SK-N-SH (cell line): ENCODE results near the gene NBL1. TPM values are rescaled to one million over a fixed set of nuclear protein-coding genes. Genes with fewer than 3 reads are reported as not detected.

Source experiments
- CTCF ChIA-PET: fragments of 300-600, 350-600 bp; formaldehyde crosslinking; extraction: SDS; loops from one replicate; lab custom pipeline; 2021; lab: Yijun Ruan, JAX
- POLR2A ChIA-PET: fragments of 350-600 bp; sonication (Branson Sonifier 250); formaldehyde crosslinking; extraction: SDS; loops from one replicate; lab custom pipeline; 2020; ENCODE audit warnings: antibody characterized with exemption, inconsistent platforms; lab: Yijun Ruan, JAX
- DNase-seq: peaks from one replicate; pipeline ENCODE4 v3.0.0; 2012
- H2AFZ ChIP-seq: fragments of 200-600 bp; sonication (generic); 2 replicates; pipeline ENCODE4 v1.8.1; 2016; ENCODE audit warnings: antibody characterized with exemption, mild to moderate bottlenecking, low read depth
- H3F3A ChIP-seq: fragments of 200-600 bp; sonication (generic); replicated peaks from 2 replicates; pipeline ENCODE3; 2016; ENCODE audit warnings: antibody characterized with exemption, mild to moderate bottlenecking; ENCODE audit not compliant: insufficient read depth
- H3K27ac ChIP-seq, 2 experiments: fragments of 200-500 bp in 1 of 2; fragments of 200-600 bp in 1 of 2; sonication (Bioruptor generic) in 1 of 2; sonication (generic), shearing (Covaris generic) in 1 of 2; 2 replicates each; pipeline versions ENCODE4 v1.5.1 to v1.6.1; 2014 to 2016; ENCODE audit warnings: low read depth in 2 of 2, inconsistent platforms in 1 of 2, low read length in 1 of 2, mild to moderate bottlenecking in 1 of 2, mixed read lengths in 1 of 2
- H3K27me3 ChIP-seq: fragments of 200-600 bp; sonication (generic), shearing (Covaris generic); 2 replicates; pipeline ENCODE4 v1.6.1; 2016; ENCODE audit warnings: mixed run types; ENCODE audit not compliant: insufficient read depth
- H3K36me3 ChIP-seq, 2 experiments: fragments of 200-500 bp in 1 of 2; fragments of 200-600 bp in 1 of 2; sonication (Bioruptor generic) in 1 of 2; sonication (generic) in 1 of 2; replicated peaks in 1 of 2; 2 replicates each; pipeline versions ENCODE3 to v1.5.1; 2014 to 2016; ENCODE audit warnings: low read length in 1 of 2, mild to moderate bottlenecking in 1 of 2; ENCODE audit not compliant: insufficient read depth in 2 of 2, control insufficient read depth in 1 of 2
- H3K4me1 ChIP-seq, 2 experiments: fragments of 200-500 bp in 1 of 2; fragments of 200-600 bp in 1 of 2; sonication (Bioruptor generic) in 1 of 2; sonication (generic), shearing (Covaris generic) in 1 of 2; 2 replicates each; pipeline versions ENCODE4 v1.5.1 to v1.6.1; 2014 to 2016; ENCODE audit warnings: low read depth in 1 of 2, low read length in 1 of 2, mixed run types in 1 of 2; ENCODE audit not compliant: insufficient read depth in 2 of 2, control insufficient read depth in 1 of 2
- H3K4me2 ChIP-seq: fragments of 200-600 bp; sonication (generic), shearing (Covaris generic); 2 replicates; pipeline ENCODE4 v1.6.1; 2017; ENCODE audit warnings: mixed run types
- H3K4me3 ChIP-seq, 2 experiments: fragments of 200-500 bp in 1 of 2; fragments of 200-600 bp in 1 of 2; sonication (Bioruptor generic) in 1 of 2; sonication (generic), shearing (Covaris generic) in 1 of 2; 2 replicates each; pipeline versions ENCODE4 v1.5.1 to v1.8.1; 2014 to 2016; ENCODE audit warnings: low read depth in 2 of 2, inconsistent platforms in 1 of 2, low read length in 1 of 2, mild to moderate bottlenecking in 1 of 2, mixed read lengths in 1 of 2, moderate library complexity in 1 of 2
- H3K79me2 ChIP-seq: fragments of 200-600 bp; sonication (generic); 2 replicates; pipeline ENCODE4 v1.8.1; 2017; ENCODE audit warnings: mild to moderate bottlenecking; ENCODE audit not compliant: insufficient read depth
- H3K9ac ChIP-seq: fragments of 200-600 bp; sonication (generic); 2 replicates; pipeline ENCODE4 v1.6.1; 2017; ENCODE audit warnings: mixed run types
- H3K9me2 ChIP-seq: fragments of 200-600 bp; sonication (generic); 2 replicates; pipeline ENCODE4 v1.6.1; 2017; ENCODE audit warnings: mixed run types
- H3K9me3 ChIP-seq: fragments of 200-600 bp; sonication (generic); 2 replicates; pipeline ENCODE4 v1.6.1; 2017; ENCODE audit warnings: mixed run types, mild to moderate bottlenecking, moderate library complexity
- H4K20me1 ChIP-seq: fragments of 200-600 bp; sonication (generic); 2 replicates; pipeline ENCODE4 v1.6.1; 2017; ENCODE audit warnings: mild to moderate bottlenecking, mixed run types; ENCODE audit not compliant: insufficient read depth
- FOXM1 ChIP-seq: IDR thresholded peaks from 2 replicates; pipeline ENCODE4 v1.4.0; 2012; ENCODE audit warnings: low read depth, mild to moderate bottlenecking
- GATA2 ChIP-seq: sonication (generic); formaldehyde crosslinking; IDR thresholded peaks from 2 replicates; pipeline ENCODE4 v1.5.0; 2020; ENCODE audit warnings: mild to moderate bottlenecking, missing genetic modification reagents
- MXI1 ChIP-seq: IDR thresholded peaks from 2 replicates; pipeline ENCODE4 v1.6.1; 2012; ENCODE audit warnings: mild to moderate bottlenecking, low read depth, low read length, improper control_type of control experiment
- POLR2AphosphoS5 ChIP-seq: IDR thresholded peaks from 2 replicates; pipeline ENCODE4 v1.6.1; 2012; ENCODE audit warnings: low read depth, low read length
- RAD21 ChIP-seq: IDR thresholded peaks from 2 replicates; pipeline ENCODE4 v1.6.1; 2012; ENCODE audit warnings: mild to moderate bottlenecking, low read length
- SIN3A ChIP-seq: IDR thresholded peaks from 2 replicates; pipeline ENCODE4 v1.6.1; 2012; ENCODE audit warnings: low read depth, mild to moderate bottlenecking, low read length, moderate library complexity, borderline replicate concordance
- SMC3 ChIP-seq: IDR thresholded peaks from 2 replicates; pipeline ENCODE4 v1.6.1; 2012; ENCODE audit warnings: low read depth, low read length, improper control_type of control experiment
- YY1 ChIP-seq: IDR thresholded peaks from 2 replicates; pipeline ENCODE4 v1.4.0; 2012; ENCODE audit warnings: low read depth, mild to moderate bottlenecking
- WGBS: methylation state at CpG from one replicate; pipeline ENCODE4 v1.1.6; 2017; ENCODE audit warnings: low lambda C conversion rate; 5-methylcytosine and 5-hydroxymethylcytosine counted together
- polyA plus RNA-seq, 3 experiments: library from polyadenylated mRNA; depleted of rRNA; stranded (reverse); fragments of >200 nt; gene quantifications; 2 replicates each; pipeline ENCODE4 v1.2.3, GENCODE V29; 2012
- TF ChIP-seq, protein P1 (sequence below): IDR thresholded peaks from 2 replicates; pipeline ENCODE4; 2012
- TF ChIP-seq, protein P2 (sequence below): IDR thresholded peaks from 2 replicates; pipeline ENCODE4 v1.4.0; 2012; ENCODE audit warnings: low read depth
- TF ChIP-seq, protein P3 (sequence below): fragments of 200-600 bp; sonication (generic); IDR thresholded peaks from 2 replicates; pipeline ENCODE4 v1.6.1; 2017; ENCODE audit warnings: antibody characterized with exemption, mild to moderate bottlenecking, moderate library complexity

Gene NBL1
- polyA plus RNA-seq, 1 of the 3 experiments (the other 2 are of a cell fraction), result 36.1 TPM

DNA sequence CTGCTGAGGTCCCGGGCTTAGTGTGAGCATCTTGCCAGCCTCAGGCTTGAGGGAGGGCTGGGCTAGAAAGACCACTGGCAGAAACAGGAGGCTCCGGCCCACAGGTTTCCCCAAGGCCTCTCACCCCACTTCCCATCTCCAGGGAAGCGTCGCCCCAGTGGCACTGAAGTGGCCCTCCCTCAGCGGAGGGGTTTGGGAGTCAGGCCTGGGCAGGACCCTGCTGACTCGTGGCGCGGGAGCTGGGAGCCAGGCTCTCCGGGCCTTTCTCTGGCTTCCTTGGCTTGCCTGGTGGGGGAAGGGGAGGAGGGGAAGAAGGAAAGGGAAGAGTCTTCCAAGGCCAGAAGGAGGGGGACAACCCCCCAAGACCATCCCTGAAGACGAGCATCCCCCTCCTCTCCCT is 13.4 kb downstream of the NBL1 start:
- H3K36me3 ChIP-seq, result no peaks in the 10 kb centered on the region
- H3K79me2 ChIP-seq, result no peaks in the 10 kb centered on the region
- no peaks in the 10 kb centered on the region for H3K9me2 ChIP-seq
- H3K27me3 ChIP-seq, result no peaks in the 10 kb centered on the region
- no peak overlapping the region for H3K4me2 ChIP-seq
- peaks cover 0 to 13% of the 10 kb centered on the region in 2 experiments; a peak in 1 of 4 replicates for H3K4me1 ChIP-seq
- 94% methylated on average over 6 of the region's 10 CpGs for WGBS
- TF ChIP-seq GATA2 (CRISPR knock-in tag), result no peak
- TF ChIP-seq YY1, result no peak
- H3K9me3 ChIP-seq, result no peaks in the 10 kb centered on the region
- no peak overlapping the region for H3K4me3 ChIP-seq
- H3K9ac ChIP-seq, result no peak overlapping the region
- H2AFZ ChIP-seq, result no peak overlapping the region
- H3K27ac ChIP-seq, result no peak overlapping the region
- CTCF ChIA-PET, result interaction anchor here (2.8 to 33.1 kb wide), 3 partner anchors 50 to 315 kb away, joined by 18 to 553 read pairs (median 29); no protein-coding TSS in a partner anchor
- POLR2A ChIA-PET, result no interaction called here
- 0 out of 2 replicates have a peak, but pooled peaks cover 3% of the 10 kb centered on the region for H4K20me1 ChIP-seq
- DNase-seq, result no peak
- no peaks in the 10 kb centered on the region for H3F3A ChIP-seq

DNA sequence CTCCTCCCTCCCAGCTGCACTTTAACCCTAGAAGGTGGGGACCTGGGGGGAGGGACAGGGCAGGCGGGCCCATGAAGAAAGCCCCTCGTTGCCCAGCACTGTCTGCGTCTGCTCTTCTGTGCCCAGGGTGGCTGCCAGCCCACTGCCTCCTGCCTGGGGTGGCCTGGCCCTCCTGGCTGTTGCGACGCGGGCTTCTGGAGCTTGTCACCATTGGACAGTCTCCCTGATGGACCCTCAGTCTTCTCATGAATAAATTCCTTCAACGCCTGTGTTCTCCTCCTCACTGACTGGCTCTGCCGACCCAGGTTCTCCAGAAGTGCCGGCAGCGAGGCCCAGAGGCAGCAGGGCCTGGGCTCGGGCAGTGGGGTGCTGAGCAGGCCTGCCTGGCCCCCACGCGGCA is 14.1 kb downstream of the NBL1 start:
- TF ChIP-seq, protein P1, sequence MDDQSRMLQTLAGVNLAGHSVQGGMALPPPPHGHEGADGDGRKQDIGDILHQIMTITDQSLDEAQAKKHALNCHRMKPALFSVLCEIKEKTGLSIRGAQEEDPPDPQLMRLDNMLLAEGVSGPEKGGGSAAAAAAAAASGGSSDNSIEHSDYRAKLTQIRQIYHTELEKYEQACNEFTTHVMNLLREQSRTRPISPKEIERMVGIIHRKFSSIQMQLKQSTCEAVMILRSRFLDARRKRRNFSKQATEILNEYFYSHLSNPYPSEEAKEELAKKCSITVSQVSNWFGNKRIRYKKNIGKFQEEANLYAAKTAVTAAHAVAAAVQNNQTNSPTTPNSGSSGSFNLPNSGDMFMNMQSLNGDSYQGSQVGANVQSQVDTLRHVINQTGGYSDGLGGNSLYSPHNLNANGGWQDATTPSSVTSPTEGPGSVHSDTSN, result no peak
- no peak for TF ChIP-seq SMC3
- no peak for TF ChIP-seq MXI1
- no peak for TF ChIP-seq POLR2AphosphoS5
- TF ChIP-seq SIN3A, result no peak
- TF ChIP-seq, protein P2, sequence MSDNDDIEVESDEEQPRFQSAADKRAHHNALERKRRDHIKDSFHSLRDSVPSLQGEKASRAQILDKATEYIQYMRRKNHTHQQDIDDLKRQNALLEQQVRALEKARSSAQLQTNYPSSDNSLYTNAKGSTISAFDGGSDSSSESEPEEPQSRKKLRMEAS, result no peak
- Histone ChIP-seq H3K36me3 (no peaks in the 10 kb centered on the region), H4K20me1 (0 out of 2 replicates have a peak, but pooled peaks cover 3% of the 10 kb centered on the region), H3K79me2 (no peaks in the 10 kb centered on the region), H3K4me1 (peaks cover 0 to 16% of the 10 kb centered on the region in 2 experiments; a peak in 1 of 4 replicates), H3K4me2 (no peak overlapping the region), H3K27ac (no peak overlapping the region), H3F3A (no peaks in the 10 kb centered on the region), H3K4me3 (no peak overlapping the region), H3K9me3 (no peaks in the 10 kb centered on the region), H3K9me2 (no peaks in the 10 kb centered on the region), H3K9ac (no peak overlapping the region), H2AFZ (no peak overlapping the region), H3K27me3 (no peaks in the 10 kb centered on the region)
- ChIA-PET CTCF (interaction anchor here (2.8 to 33.1 kb wide), 3 partner anchors 50 to 315 kb away, joined by 18 to 553 read pairs (median 29); no protein-coding TSS in a partner anchor), POLR2A (no interaction called here)
- 96% methylated on average over 5 of the region's 13 CpGs for WGBS
- DNase-seq, result no peak

DNA sequence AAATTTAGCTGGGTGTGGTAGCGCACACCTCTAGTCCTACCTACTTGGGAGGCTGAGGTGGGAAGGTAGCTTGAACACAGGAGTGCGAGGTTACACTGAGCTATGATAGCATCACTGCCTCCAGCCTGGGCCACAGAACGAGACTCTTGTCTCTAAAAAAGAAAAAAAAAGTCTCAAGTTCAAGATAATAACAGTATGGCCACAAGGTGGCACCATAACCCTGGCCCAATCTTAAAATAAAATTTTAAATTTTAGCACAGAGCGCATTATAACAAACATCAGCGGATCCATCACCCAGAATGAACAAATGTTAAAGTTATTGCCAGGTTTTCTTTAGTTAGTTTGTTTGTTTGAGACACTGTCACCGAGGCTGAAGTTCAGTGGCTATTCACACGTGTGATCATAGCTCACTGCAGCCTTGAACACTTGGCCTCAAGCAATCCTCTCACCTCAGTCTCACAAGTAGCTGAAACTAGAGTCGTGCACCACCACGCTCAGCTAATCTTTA is 17.7 kb downstream of the NBL1 start:
- 7% methylated on average over 9 of the region's 9 CpGs for WGBS
- Histone ChIP-seq H3K27ac (no peak overlapping the region), H3K36me3 (no peaks in the 10 kb centered on the region), H3F3A (no peaks in the 10 kb centered on the region), H3K79me2 (no peaks in the 10 kb centered on the region), H2AFZ (no peak overlapping the region), H3K9me2 (no peaks in the 10 kb centered on the region), H3K4me1 (peaks cover 0 to 6% of the 10 kb centered on the region in 2 experiments; a peak in 1 of 4 replicates), H3K27me3 (no peaks in the 10 kb centered on the region; the same call in 1 of the 2 replicates), H4K20me1 (no peaks in the 10 kb centered on the region), H3K4me2 (no peak overlapping the region), H3K9me3 (no peaks in the 10 kb centered on the region)
- DNase-seq, result no peak
- peak; percentile 28; the same call in 1 of the 2 replicates for TF ChIP-seq SMC3
- TF ChIP-seq FOXM1, result no peak
- peak; percentile 75 for TF ChIP-seq RAD21
- TF ChIP-seq, protein P3, sequence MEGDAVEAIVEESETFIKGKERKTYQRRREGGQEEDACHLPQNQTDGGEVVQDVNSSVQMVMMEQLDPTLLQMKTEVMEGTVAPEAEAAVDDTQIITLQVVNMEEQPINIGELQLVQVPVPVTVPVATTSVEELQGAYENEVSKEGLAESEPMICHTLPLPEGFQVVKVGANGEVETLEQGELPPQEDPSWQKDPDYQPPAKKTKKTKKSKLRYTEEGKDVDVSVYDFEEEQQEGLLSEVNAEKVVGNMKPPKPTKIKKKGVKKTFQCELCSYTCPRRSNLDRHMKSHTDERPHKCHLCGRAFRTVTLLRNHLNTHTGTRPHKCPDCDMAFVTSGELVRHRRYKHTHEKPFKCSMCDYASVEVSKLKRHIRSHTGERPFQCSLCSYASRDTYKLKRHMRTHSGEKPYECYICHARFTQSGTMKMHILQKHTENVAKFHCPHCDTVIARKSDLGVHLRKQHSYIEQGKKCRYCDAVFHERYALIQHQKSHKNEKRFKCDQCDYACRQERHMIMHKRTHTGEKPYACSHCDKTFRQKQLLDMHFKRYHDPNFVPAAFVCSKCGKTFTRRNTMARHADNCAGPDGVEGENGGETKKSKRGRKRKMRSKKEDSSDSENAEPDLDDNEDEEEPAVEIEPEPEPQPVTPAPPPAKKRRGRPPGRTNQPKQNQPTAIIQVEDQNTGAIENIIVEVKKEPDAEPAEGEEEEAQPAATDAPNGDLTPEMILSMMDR, result peak; percentile 83
- TF ChIP-seq, all 33 proteins: peak for 3
- H3K4me3 ChIP-seq, result no peak overlapping the region
- POLR2A ChIA-PET, result interaction anchor here (1.8 kb wide), 1 partner anchor 43 kb away, joined by 7 read pairs; no protein-coding TSS in a partner anchor
- H3K9ac ChIP-seq, result no peak overlapping the region
- CTCF ChIA-PET, result interaction anchor here (0.5 to 33.1 kb wide), 61 partner anchors 8 to 647 kb away, joined by 3 to 553 read pairs (median 4); partner anchors contain the start of genes EMC1, MRTO4, OTUD3 and RNF186
